ENCODE measurements around the gene CARM1. TPM values are rescaled to one million over a fixed set of nuclear protein-coding genes. Genes with fewer than 3 reads are reported as not detected.
"Not testable (repeated sequence)": the region's sequence is repeated elsewhere in the genome, so short reads cannot be mapped to it uniquely, and the experiment has no call there.

The CARM1 gene
- total RNA-seq, 1 donor from 2014 or later: 40.7 TPM

GRCh38 chr19:10928563-10929401, 57.4 kb downstream of the CARM1 start, which contains the start of the genes TIMM29 and YIPF2:
Gene TIMM29 (plus strand): TSS chr19:10928811. CDS start chr19:10928823, 12 bp downstream.
Gene YIPF2 (minus strand): TSS chr19:10928639. CDS start chr19:10928410, 229 bp downstream.
- intact Hi-C loops (cut with micrococcal nuclease): loop anchor here (1.0 kb wide), 2 partner anchors 32 to 57 kb away; partner anchors contain the start of gene CARM1

- intact Hi-C loops (cut with micrococcal nuclease): no loop called here
These were observed 58.0 kb downstream of the CARM1 start for GRCh38 chr19:10929402-10929794.

- intact Hi-C loops (cut with micrococcal nuclease): no loop called here
These were observed 64.2 kb downstream of the CARM1 start for GRCh38 chr19:10935371-10936059.

- intact Hi-C loops (cut with micrococcal nuclease): no loop called here
These were observed 65.3 kb downstream of the CARM1 start for GRCh38 chr19:10936661-10937084.

GRCh38 chr19:10941649-10942048, 70.3 kb downstream of the CARM1 start:
- intact Hi-C loops (cut with micrococcal nuclease): loop anchor here (10.0 kb wide), 1 partner anchor 263 kb away; no protein-coding TSS in a partner anchor

- intact Hi-C loops (cut with micrococcal nuclease): loop anchor here (10.0 kb wide), 1 partner anchor 261 kb away; no protein-coding TSS in a partner anchor
These were observed 72.1 kb downstream of the CARM1 start for GRCh38 chr19:10943412-10943811.

- intact Hi-C loops (cut with micrococcal nuclease): loop anchor here (10.0 kb wide), 1 partner anchor 260 kb away; no protein-coding TSS in a partner anchor
These were observed 73.9 kb downstream of the CARM1 start for GRCh38 chr19:10945264-10945663.

- intact Hi-C loops (cut with micrococcal nuclease): loop anchor here (10.0 kb wide), 1 partner anchor 258 kb away; no protein-coding TSS in a partner anchor
These were observed 75.8 kb downstream of the CARM1 start for GRCh38 chr19:10946958-10947657.

GRCh38 chr19:10952809-10953208, 81.5 kb downstream of the CARM1 start:
- intact Hi-C loops (cut with micrococcal nuclease): no loop called here

- intact Hi-C loops (cut with micrococcal nuclease): not testable (repeated sequence)
These were observed 88.1 kb downstream of the CARM1 start for GRCh38 chr19:10959277-10959968.

- intact Hi-C loops (cut with micrococcal nuclease): loop anchor here (1.0 to 2.0 kb wide), 4 partner anchors 32 to 475 kb away; partner anchors contain the start of genes LDLR, ODAD3, PRKCSH and TIMM29
These were observed 89.1 kb downstream of the CARM1 start, which contains the start of gene SMARCA4 for GRCh38 chr19:10960314-10961072. Gene SMARCA4 (plus strand): TSS chr19:10961030. CDS start chr19:10984152, 23,122 bp downstream.

- intact Hi-C loops (cut with micrococcal nuclease): loop anchor here (1.0 to 2.0 kb wide), 2 partner anchors 128 to 474 kb away; partner anchors contain the start of genes LDLR, ODAD3 and PRKCSH
These were observed 89.9 kb downstream of the CARM1 start for GRCh38 chr19:10961073-10961860.

GRCh38 chr19:10962863-10963262, 91.5 kb downstream of the CARM1 start:
- intact Hi-C loops (cut with micrococcal nuclease): no loop called here

- intact Hi-C loops (cut with micrococcal nuclease): no loop called here
These were observed 92.5 kb downstream of the CARM1 start for GRCh38 chr19:10963865-10964264.

- intact Hi-C loops (cut with micrococcal nuclease): no loop called here
These were observed 93.5 kb downstream of the CARM1 start for GRCh38 chr19:10964903-10965302.

GRCh38 chr19:10965398-10965797, 94.0 kb downstream of the CARM1 start:
- intact Hi-C loops (cut with micrococcal nuclease): no loop called here

- intact Hi-C loops (cut with micrococcal nuclease): no loop called here
These were observed 95.5 kb downstream of the CARM1 start for GRCh38 chr19:10966809-10967208.

GRCh38 chr19:10968527-10969135, 97.3 kb downstream of the CARM1 start:
- intact Hi-C loops (cut with micrococcal nuclease): no loop called here
